ENCODE data around the gene PCSK9. TPM values are rescaled to one million over a fixed set of nuclear protein-coding genes. Genes with fewer than 3 reads are reported as not detected.

The PCSK9 gene
- polyA plus RNA-seq, 3 donors, result not detected

DNA sequence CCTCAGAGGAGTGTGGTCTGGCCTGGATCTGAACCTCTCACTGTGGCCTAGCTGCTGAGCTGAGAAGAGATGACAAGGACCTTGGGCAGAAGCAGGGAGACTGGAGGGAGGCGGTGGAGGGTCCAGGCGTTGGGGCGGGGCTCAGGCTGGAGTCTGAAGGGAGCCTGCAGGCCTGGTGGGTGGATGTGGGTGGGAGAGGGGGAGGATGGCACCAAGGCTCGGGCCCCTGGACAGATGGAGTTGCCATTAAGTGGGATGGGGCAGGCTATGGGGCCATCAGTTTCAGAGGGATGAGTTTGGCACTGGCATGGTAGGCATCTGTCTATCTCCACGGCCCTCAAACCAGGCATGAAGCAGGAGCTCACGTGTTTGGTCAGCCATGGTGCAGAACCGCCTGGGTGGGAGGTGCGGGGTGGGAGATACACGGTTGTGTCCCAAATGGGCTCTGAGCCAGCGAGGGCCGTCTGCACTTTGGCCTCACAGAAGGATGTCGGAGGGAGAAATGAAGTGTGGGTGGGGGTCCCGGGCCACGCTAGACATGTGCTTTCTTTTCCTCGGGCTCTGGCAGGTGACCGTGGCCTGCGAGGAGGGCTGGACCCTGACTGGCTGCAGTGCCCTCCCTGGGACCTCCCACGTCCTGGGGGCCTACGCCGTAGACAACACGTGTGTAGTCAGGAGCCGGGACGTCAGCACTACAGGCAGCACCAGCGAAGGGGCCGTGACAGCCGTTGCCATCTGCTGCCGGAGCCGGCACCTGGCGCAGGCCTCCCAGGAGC, 23.6 kb downstream of the PCSK9 start:
- Histone ChIP-seq H3K4me3 (replicated peaks in 1 of 3; ENCODE audit: low read depth in 2 of 3, low read length in 3 of 3) (no peak overlapping the region), H2AFZ (ENCODE audit: insufficient read depth, low read depth, low read length, poor library complexity, severe bottlenecking) (no peak overlapping the region), H3K4me2 (replicated peaks; ENCODE audit: extremely low read depth, low read length, poor library complexity, severe bottlenecking) (no peak overlapping the region), H3K4me1 (ENCODE audit: control insufficient read depth in 1 of 2, insufficient read depth in 2 of 2, low read length in 2 of 2) (no peaks in the 10 kb centered on the region), H4K20me1 (ENCODE audit: insufficient read depth, low read length) (no peaks in the 10 kb centered on the region), H3K79me2 (ENCODE audit: insufficient read depth, low read length) (no peaks in the 10 kb centered on the region), H3K27me3 (ENCODE audit: control insufficient read depth in 2 of 2, insufficient read depth in 2 of 2, low read length in 2 of 2) (no peaks in the 10 kb centered on the region), H3K9ac (ENCODE audit: insufficient read depth, low read length, poor library complexity, severe bottlenecking) (no peak overlapping the region), H3K9me3 (replicated peaks in 1 of 2; ENCODE audit: control insufficient read depth in 1 of 2, insufficient read depth in 1 of 2, low read length in 2 of 2) (no peaks in the 10 kb centered on the region), H3K27ac (ENCODE audit: low read depth in 1 of 2, low read length in 2 of 2) (no peak overlapping the region), H3K36me3 (replicated peaks in 1 of 2; ENCODE audit: control insufficient read depth in 1 of 2, insufficient read depth in 2 of 2, low read length in 2 of 2) (peaks cover 15 to 17% of the 10 kb centered on the region in 2 donors)
- TF ChIP-seq, protein P1, sequence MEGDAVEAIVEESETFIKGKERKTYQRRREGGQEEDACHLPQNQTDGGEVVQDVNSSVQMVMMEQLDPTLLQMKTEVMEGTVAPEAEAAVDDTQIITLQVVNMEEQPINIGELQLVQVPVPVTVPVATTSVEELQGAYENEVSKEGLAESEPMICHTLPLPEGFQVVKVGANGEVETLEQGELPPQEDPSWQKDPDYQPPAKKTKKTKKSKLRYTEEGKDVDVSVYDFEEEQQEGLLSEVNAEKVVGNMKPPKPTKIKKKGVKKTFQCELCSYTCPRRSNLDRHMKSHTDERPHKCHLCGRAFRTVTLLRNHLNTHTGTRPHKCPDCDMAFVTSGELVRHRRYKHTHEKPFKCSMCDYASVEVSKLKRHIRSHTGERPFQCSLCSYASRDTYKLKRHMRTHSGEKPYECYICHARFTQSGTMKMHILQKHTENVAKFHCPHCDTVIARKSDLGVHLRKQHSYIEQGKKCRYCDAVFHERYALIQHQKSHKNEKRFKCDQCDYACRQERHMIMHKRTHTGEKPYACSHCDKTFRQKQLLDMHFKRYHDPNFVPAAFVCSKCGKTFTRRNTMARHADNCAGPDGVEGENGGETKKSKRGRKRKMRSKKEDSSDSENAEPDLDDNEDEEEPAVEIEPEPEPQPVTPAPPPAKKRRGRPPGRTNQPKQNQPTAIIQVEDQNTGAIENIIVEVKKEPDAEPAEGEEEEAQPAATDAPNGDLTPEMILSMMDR (IDR thresholded peaks at IDR 0.05), result no peak
- Mint-ChIP-seq H3K4me3 (no peak overlapping the region), H3K27ac (no peak overlapping the region), H3K27me3 (ENCODE audit: low read depth in 3 of 3) (peaks cover 2 to 4% (median 4%) of the 10 kb centered on the region in 3 donors), H3K36me3 (peaks cover 14 to 19% of the 10 kb centered on the region in 2 donors), H3K9me3 (no peaks in the 10 kb centered on the region), H3K4me1 (peaks cover 2% of the 10 kb centered on the region)
- WGBS (ENCODE audit: insufficient coverage), result 96% methylated on average over 29 of the region's 29 CpGs
- DNase-seq, result no peak
- intact Hi-C loops (cut with micrococcal nuclease), result no loop called here

DNA sequence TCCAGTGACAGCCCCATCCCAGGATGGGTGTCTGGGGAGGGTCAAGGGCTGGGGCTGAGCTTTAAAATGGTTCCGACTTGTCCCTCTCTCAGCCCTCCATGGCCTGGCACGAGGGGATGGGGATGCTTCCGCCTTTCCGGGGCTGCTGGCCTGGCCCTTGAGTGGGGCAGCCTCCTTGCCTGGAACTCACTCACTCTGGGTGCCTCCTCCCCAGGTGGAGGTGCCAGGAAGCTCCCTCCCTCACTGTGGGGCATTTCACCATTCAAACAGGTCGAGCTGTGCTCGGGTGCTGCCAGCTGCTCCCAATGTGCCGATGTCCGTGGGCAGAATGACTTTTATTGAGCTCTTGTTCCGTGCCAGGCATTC, 24.2 kb downstream of the PCSK9 start:
- H3K27ac Mint-ChIP-seq, result no peak overlapping the region

More for the DNA sequence above, 24.2 kb downstream of the PCSK9 start:
- peaks cover 16 to 23% of the 10 kb centered on the region in 2 donors for H3K36me3 Mint-ChIP-seq
- no peak overlapping the region for H3K4me3 Mint-ChIP-seq
- DNase-seq, result no peak
- H3K4me1 Mint-ChIP-seq, result peaks cover 2% of the 10 kb centered on the region
- Histone ChIP-seq H3K36me3 (replicated peaks in 1 of 2; ENCODE audit: control insufficient read depth in 1 of 2, insufficient read depth in 2 of 2, low read length in 2 of 2) (peaks cover 21 to 23% of the 10 kb centered on the region in 2 donors), H3K4me3 (replicated peaks in 1 of 3; ENCODE audit: low read depth in 2 of 3, low read length in 3 of 3) (no peak overlapping the region), H3K79me2 (ENCODE audit: insufficient read depth, low read length) (no peaks in the 10 kb centered on the region), H3K27ac (ENCODE audit: low read depth in 1 of 2, low read length in 2 of 2) (no peak overlapping the region), H3K4me2 (replicated peaks; ENCODE audit: extremely low read depth, low read length, poor library complexity, severe bottlenecking) (no peak overlapping the region), H3K9ac (ENCODE audit: insufficient read depth, low read length, poor library complexity, severe bottlenecking) (no peak overlapping the region), H2AFZ (ENCODE audit: insufficient read depth, low read depth, low read length, poor library complexity, severe bottlenecking) (no peak overlapping the region), H4K20me1 (ENCODE audit: insufficient read depth, low read length) (no peaks in the 10 kb centered on the region), H3K27me3 (ENCODE audit: control insufficient read depth in 2 of 2, insufficient read depth in 2 of 2, low read length in 2 of 2) (no peaks in the 10 kb centered on the region), H3K4me1 (ENCODE audit: control insufficient read depth in 1 of 2, insufficient read depth in 2 of 2, low read length in 2 of 2) (no peaks in the 10 kb centered on the region), H3K9me3 (replicated peaks in 1 of 2; ENCODE audit: control insufficient read depth in 1 of 2, insufficient read depth in 1 of 2, low read length in 2 of 2) (no peaks in the 10 kb centered on the region)
- H3K27me3 Mint-ChIP-seq (ENCODE audit: low read depth in 3 of 3), result peaks cover 0 to 4% (median 4%) of the 10 kb centered on the region in 3 donors
- WGBS (ENCODE audit: insufficient coverage), result 95% methylated on average over 6 of the region's 9 CpGs
- intact Hi-C loops (cut with micrococcal nuclease), result no loop called here
- H3K9me3 Mint-ChIP-seq, result no peaks in the 10 kb centered on the region
- TF ChIP-seq, protein P1 (IDR thresholded peaks at IDR 0.05), result no peak
